ENCODE data around the gene ZSCAN22. TPM values are rescaled to one million over a fixed set of nuclear protein-coding genes. Genes with fewer than 3 reads are reported as not detected.

The ZSCAN22 gene
- total and polyA plus RNA-seq, 2 experiments from 2014 or later = 2.0 to 2.2 TPM

DNA sequence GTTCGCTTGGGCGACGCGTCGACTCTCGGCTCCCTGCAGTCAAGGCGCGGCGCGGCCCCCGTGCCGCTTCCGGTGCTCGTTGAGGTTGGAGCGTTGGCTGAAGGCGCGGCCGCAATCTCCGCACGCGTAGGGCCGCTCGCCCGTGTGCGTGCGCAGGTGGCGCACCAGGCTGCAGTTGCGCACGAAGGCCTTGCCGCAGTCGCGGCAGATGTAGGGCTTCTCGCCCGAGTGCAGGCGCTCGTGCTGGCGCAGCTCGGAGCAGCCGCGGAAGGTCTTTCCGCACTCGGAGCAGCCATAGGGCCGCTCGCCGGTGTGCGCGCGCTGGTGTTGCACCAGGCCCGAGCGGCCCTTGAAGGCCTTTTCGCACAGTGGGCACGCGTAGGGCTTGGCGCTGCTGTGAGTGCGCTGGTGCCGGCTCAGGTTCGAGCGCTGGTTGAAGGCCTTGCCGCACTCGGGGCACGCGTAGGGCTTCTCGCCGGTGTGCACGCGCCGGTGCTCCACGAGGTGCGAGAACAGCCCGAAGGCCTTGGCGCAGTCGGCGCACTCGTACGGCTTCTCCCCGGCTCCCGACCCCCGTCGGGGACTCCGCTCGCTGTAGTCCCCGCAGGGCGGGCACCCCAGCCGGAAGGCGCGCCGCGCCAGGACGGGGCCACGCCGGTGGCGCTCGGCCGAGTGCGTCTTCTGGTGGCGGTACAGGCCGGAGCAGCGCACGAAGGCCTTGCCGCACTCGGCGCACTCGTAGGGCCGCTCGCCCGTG is 41.1 kb downstream of the ZSCAN22 start:
- WGBS (ENCODE audit: low lambda C conversion rate, missing lambda C conversion rate) = over 99% methylated on average over 78 of the region's 106 CpGs
- no peak for DNase-seq (ENCODE audit: low spot score)
- Histone ChIP-seq H3K27me3 (no peaks in the 10 kb centered on the region), H3K9me2 (replicated peaks; ENCODE audit: insufficient read depth) (no peaks in the 10 kb centered on the region), H3K4me2 (no peak overlapping the region), H3K27ac (no peak overlapping the region), H3K4me3 (no peak overlapping the region), H2AFZ (no peak overlapping the region), H3K9me3 (ENCODE audit: low read depth) (no peaks in the 10 kb centered on the region), H4K20me1 (ENCODE audit: insufficient read depth, poor library complexity, severe bottlenecking) (no peaks in the 10 kb centered on the region), H3K4me1 (ENCODE audit: insufficient read depth) (no peaks in the 10 kb centered on the region), H3K36me3 (replicated peaks; ENCODE audit: insufficient read depth, low read depth) (no peaks in the 10 kb centered on the region), H3K79me2 (no peaks in the 10 kb centered on the region)
- TF ChIP-seq EZH2phosphoT487 (IDR thresholded peaks at IDR 0.05; ENCODE audit: low read depth, severe bottlenecking, unreplicated experiment) (no peak), EZH2 (IDR thresholded peaks at IDR 0.05; ENCODE audit: borderline replicate concordance) (no peak)
- TF ChIP-seq, protein P1, sequence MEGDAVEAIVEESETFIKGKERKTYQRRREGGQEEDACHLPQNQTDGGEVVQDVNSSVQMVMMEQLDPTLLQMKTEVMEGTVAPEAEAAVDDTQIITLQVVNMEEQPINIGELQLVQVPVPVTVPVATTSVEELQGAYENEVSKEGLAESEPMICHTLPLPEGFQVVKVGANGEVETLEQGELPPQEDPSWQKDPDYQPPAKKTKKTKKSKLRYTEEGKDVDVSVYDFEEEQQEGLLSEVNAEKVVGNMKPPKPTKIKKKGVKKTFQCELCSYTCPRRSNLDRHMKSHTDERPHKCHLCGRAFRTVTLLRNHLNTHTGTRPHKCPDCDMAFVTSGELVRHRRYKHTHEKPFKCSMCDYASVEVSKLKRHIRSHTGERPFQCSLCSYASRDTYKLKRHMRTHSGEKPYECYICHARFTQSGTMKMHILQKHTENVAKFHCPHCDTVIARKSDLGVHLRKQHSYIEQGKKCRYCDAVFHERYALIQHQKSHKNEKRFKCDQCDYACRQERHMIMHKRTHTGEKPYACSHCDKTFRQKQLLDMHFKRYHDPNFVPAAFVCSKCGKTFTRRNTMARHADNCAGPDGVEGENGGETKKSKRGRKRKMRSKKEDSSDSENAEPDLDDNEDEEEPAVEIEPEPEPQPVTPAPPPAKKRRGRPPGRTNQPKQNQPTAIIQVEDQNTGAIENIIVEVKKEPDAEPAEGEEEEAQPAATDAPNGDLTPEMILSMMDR (IDR thresholded peaks at IDR 0.05; ENCODE audit: poor library complexity) = no peak

DNA sequence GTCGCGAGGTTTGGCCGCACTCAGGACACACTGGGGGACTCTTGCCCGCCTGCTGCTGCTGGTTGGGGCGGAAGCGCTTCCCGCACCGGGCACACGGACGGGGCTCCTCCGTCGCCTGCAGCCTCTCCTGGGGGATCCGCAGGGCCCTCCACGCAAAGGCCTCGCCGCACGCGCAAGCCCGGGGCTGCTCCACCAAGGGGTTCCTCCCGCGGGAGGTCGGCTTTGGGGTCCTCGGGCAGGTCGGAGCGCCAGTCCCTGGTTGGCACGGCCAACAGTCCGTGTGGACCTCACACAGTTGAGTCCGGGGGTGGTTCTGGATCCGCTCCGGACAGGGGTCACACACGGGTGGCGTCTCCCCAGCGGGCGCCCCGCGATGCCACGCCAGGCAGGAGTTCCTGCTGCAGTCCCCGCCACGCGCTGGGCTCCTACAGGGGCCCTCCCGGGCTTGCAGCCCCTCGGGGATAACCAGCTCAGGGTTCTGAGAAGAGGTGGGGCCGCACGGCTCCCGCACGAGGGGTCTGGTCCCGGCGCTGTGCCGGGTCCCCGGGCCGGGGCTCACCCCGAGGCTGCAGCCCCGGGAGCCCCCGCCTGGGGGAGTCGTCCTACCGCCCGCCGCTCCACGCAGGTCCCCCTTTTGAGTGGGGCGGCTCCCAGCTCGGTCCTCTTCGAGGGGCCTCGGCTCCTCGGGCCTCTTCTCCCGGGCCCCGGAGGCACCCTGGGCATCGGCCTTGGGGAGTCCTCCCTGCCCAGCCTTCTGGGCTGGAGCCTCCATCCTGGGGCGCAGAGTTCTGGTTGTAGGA is 42.0 kb downstream of the ZSCAN22 start:
- H3K36me3 ChIP-seq (replicated peaks; ENCODE audit: insufficient read depth, low read depth) = no peaks in the 10 kb centered on the region
- H3K4me1 ChIP-seq (ENCODE audit: insufficient read depth) = no peaks in the 10 kb centered on the region
- no peak overlapping the region for H2AFZ ChIP-seq
- no peaks in the 10 kb centered on the region for H3K79me2 ChIP-seq
- H3K4me3 ChIP-seq = no peak overlapping the region
- WGBS (ENCODE audit: low lambda C conversion rate, missing lambda C conversion rate) = 97% methylated on average over 47 of the region's 68 CpGs
- H3K9me3 ChIP-seq (ENCODE audit: low read depth) = no peaks in the 10 kb centered on the region
- TF ChIP-seq EZH2 (IDR thresholded peaks at IDR 0.05; ENCODE audit: borderline replicate concordance) = no peak
- no peak for TF ChIP-seq EZH2phosphoT487 (IDR thresholded peaks at IDR 0.05; ENCODE audit: low read depth, severe bottlenecking, unreplicated experiment)
- TF ChIP-seq, protein P1 (IDR thresholded peaks at IDR 0.05; ENCODE audit: poor library complexity) = no peak
- H3K9me2 ChIP-seq (replicated peaks; ENCODE audit: insufficient read depth) = no peaks in the 10 kb centered on the region
- DNase-seq (ENCODE audit: low spot score) = no peak
- no peak overlapping the region for H3K4me2 ChIP-seq
- H4K20me1 ChIP-seq (ENCODE audit: insufficient read depth, poor library complexity, severe bottlenecking) = no peaks in the 10 kb centered on the region
- no peaks in the 10 kb centered on the region for H3K27me3 ChIP-seq
- H3K27ac ChIP-seq = no peak overlapping the region

DNA sequence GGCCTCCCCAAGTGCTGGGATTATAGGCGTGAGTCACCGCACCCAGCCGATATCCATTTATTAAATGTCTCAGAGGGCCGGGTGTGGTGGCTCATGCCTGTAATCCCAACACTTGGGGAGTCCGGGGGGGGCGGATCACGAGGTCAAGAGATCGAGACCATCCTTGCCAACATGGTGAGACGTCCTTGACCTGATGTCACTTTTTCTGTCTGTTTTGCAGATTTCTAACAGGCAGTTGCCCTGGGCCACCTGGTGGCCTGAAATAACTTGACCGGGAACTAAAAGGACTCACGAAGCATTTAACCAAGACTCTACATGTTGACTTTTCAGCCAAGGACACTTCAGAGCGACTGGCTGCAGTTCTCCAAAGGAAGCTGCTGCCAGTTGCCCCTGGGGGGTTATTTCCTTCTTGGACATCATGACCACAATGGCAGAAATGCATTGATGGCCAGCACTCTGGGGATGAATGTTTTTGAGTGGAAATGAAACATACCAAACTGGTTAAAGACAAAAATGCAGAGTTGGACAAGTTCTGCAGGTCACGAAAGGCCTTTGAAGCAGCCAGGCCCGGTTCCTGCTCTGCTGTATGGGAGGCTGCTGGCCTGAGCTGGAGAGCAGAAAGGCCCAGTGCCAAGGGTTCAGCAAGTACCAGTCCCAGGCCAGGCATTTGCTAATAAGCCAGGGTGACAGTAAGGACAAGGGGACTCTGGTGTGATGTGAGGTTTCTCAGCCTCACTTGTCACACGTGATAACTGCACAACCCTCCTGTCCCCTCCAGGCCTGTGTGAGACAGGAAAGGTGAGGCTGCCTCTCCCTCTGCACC is 45.7 kb downstream of the ZSCAN22 start:
- H3K27ac ChIP-seq = no peak overlapping the region
- H3K36me3 ChIP-seq (replicated peaks; ENCODE audit: insufficient read depth, low read depth) = no peaks in the 10 kb centered on the region
- no peak overlapping the region for H2AFZ ChIP-seq
- no peak overlapping the region for H3K4me3 ChIP-seq
- WGBS (ENCODE audit: low lambda C conversion rate, missing lambda C conversion rate) = 76% methylated on average over 15 of the region's 15 CpGs
- H3K4me2 ChIP-seq = no peak overlapping the region
- H3K79me2 ChIP-seq = no peaks in the 10 kb centered on the region
- no peak for DNase-seq (ENCODE audit: low spot score)
- TF ChIP-seq, protein P1 (IDR thresholded peaks at IDR 0.05; ENCODE audit: poor library complexity) = no peak
- TF ChIP-seq EZH2phosphoT487 (IDR thresholded peaks at IDR 0.05; ENCODE audit: low read depth, severe bottlenecking, unreplicated experiment) (no peak), EZH2 (IDR thresholded peaks at IDR 0.05; ENCODE audit: borderline replicate concordance) (no peak)
- H3K9me3 ChIP-seq (ENCODE audit: low read depth) = no peaks in the 10 kb centered on the region
- H3K4me1 ChIP-seq (ENCODE audit: insufficient read depth) = no peaks in the 10 kb centered on the region
- H3K27me3 ChIP-seq = no peaks in the 10 kb centered on the region
- H4K20me1 ChIP-seq (ENCODE audit: insufficient read depth, poor library complexity, severe bottlenecking) = no peaks in the 10 kb centered on the region
- H3K9me2 ChIP-seq (replicated peaks; ENCODE audit: insufficient read depth) = no peaks in the 10 kb centered on the region

Measured in hepatocyte (in vitro differentiated cells).